Activated naive CD8-positive, alpha-beta T cell treated with anti-CD3 and anti-CD28 coated beads, Interleukin-2, amount 10 ng/mL, durations not matched to agents 7 days and 5 days (primary cell): ENCODE data around the gene CRK. TPM values are rescaled to one million over a fixed set of nuclear protein-coding genes. Genes with fewer than 3 reads are reported as not detected.
"Not testable (repeated sequence)": the region's sequence is repeated elsewhere in the genome, so short reads cannot be mapped to it uniquely, and the experiment has no call there.

Source experiments
- ATAC-seq: fragments of 150-1000 bp; cut with Tn5 transposase; one replicate; pipeline ENCODE4 v1.10.0; 2021; ENCODE audit warnings: low read depth, moderate library complexity
- POLR2A ChIA-PET: fragments of 350-600 bp; sonication (Branson Sonifier 250); formaldehyde crosslinking; loops from one replicate; lab custom pipeline; 2021; ENCODE audit warnings: antibody characterized with exemption; lab: Charles Lee
- DNase-seq: peaks from one replicate; pipeline ENCODE4 v3.0.0; 2021
- H3K27ac Mint-ChIP-seq: one replicate; pipeline ENCODE4 v1.8.0; 2022; ENCODE audit warnings: mild to moderate bottlenecking, mixed read lengths
- H3K27me3 Mint-ChIP-seq: one replicate; pipeline ENCODE4 v1.8.0; 2022; ENCODE audit warnings: mild to moderate bottlenecking, moderate library complexity, mixed read lengths
- H3K36me3 Mint-ChIP-seq: one replicate; pipeline ENCODE4 v1.8.0; 2021; ENCODE audit warnings: mild to moderate bottlenecking, mixed read lengths
- H3K4me1 Mint-ChIP-seq: one replicate; pipeline ENCODE4 v1.8.0; 2021; ENCODE audit warnings: mixed read lengths
- H3K4me3 Mint-ChIP-seq: one replicate; pipeline ENCODE4 v1.8.0; 2022; ENCODE audit warnings: mild to moderate bottlenecking, moderate library complexity, mixed read lengths
- H3K9me3 Mint-ChIP-seq: one replicate; pipeline ENCODE4 v1.8.0; 2021; ENCODE audit warnings: mixed read lengths
- total RNA-seq, 2 experiments: library from RNA; stranded (reverse); gene quantifications; one replicate each; pipeline ENCODE4 v1.2.3, GENCODE V29; 2021

CRK gene
- total RNA-seq, 2 experiments from 2014 or later = 19.5 to 21.9 TPM

GRCh38 chr17:1469231-1469852 is 13.3 kb upstream of the CRK start:
- H3K27me3 Mint-ChIP-seq = peaks cover 12% of the 10 kb centered on the region
- peaks cover 18% of the 10 kb centered on the region for H3K36me3 Mint-ChIP-seq
- no peak for ATAC-seq
- H3K4me3 Mint-ChIP-seq = no peak overlapping the region
- H3K27ac Mint-ChIP-seq = no peak overlapping the region
- DNase-seq = no peak
- POLR2A ChIA-PET = no interaction called here
- peaks cover 6% of the 10 kb centered on the region for H3K9me3 Mint-ChIP-seq
- peaks cover 9% of the 10 kb centered on the region for H3K4me1 Mint-ChIP-seq

- H3K4me3 Mint-ChIP-seq = no peak overlapping the region
- peaks cover 6% of the 10 kb centered on the region for H3K9me3 Mint-ChIP-seq
- peaks cover 18% of the 10 kb centered on the region for H3K27me3 Mint-ChIP-seq
- H3K4me1 Mint-ChIP-seq = peaks cover 5% of the 10 kb centered on the region
- ATAC-seq (no peak), DNase-seq (no peak)
- POLR2A ChIA-PET = no interaction called here
- peaks cover 18% of the 10 kb centered on the region for H3K36me3 Mint-ChIP-seq
- no peak overlapping the region for H3K27ac Mint-ChIP-seq
Observed at GRCh38 chr17:1467898-1468492, 12.0 kb upstream of the CRK start.

GRCh38 chr17:1467258-1467657 is 11.2 kb upstream of the CRK start:
- ATAC-seq (no peak), DNase-seq (no peak)
- peaks cover 18% of the 10 kb centered on the region for H3K36me3 Mint-ChIP-seq
- peaks cover 22% of the 10 kb centered on the region for H3K27me3 Mint-ChIP-seq
- H3K4me3 Mint-ChIP-seq = no peak overlapping the region
- H3K27ac Mint-ChIP-seq = no peak overlapping the region
- POLR2A ChIA-PET = no interaction called here
- peaks cover 6% of the 10 kb centered on the region for H3K9me3 Mint-ChIP-seq
- H3K4me1 Mint-ChIP-seq = peaks cover 11% of the 10 kb centered on the region

GRCh38 chr17:1464186-1464585 is 8.2 kb upstream of the CRK start:
- H3K4me3 Mint-ChIP-seq = no peak overlapping the region
- DNase-seq (no peak), ATAC-seq (no peak)
- POLR2A ChIA-PET = interaction anchor here (1.7 kb wide), 1 partner anchor 64 kb away, joined by 4 read pairs; the partner anchor contains the start of gene YWHAE
- H3K27me3 Mint-ChIP-seq = peaks cover 37% of the 10 kb centered on the region
- peaks cover 5% of the 10 kb centered on the region for H3K9me3 Mint-ChIP-seq
- H3K36me3 Mint-ChIP-seq = peaks cover 13% of the 10 kb centered on the region
- no peak overlapping the region for H3K27ac Mint-ChIP-seq
- H3K4me1 Mint-ChIP-seq = peaks cover 14% of the 10 kb centered on the region

GRCh38 chr17:1462164-1463112 is 6.4 kb upstream of the CRK start:
- DNase-seq (no peak), ATAC-seq (no peak)
- POLR2A ChIA-PET = interaction anchor here (0.7 to 1.7 kb wide), 6 partner anchors 15 to 362 kb away, joined by 3 to 6 read pairs (median 4); partner anchors contain the start of genes INPP5K and YWHAE
- H3K4me3 Mint-ChIP-seq = peak overlapping the region; percentile 38
- no peaks in the 10 kb centered on the region for H3K36me3 Mint-ChIP-seq
- H3K4me1 Mint-ChIP-seq = peaks cover 14% of the 10 kb centered on the region
- peaks cover 50% of the 10 kb centered on the region for H3K27me3 Mint-ChIP-seq
- no peak overlapping the region for H3K27ac Mint-ChIP-seq
- H3K9me3 Mint-ChIP-seq = no peaks in the 10 kb centered on the region

- DNase-seq (no peak), ATAC-seq (no peak)
- POLR2A ChIA-PET = no interaction called here
- no peak overlapping the region for H3K4me3 Mint-ChIP-seq
- H3K36me3 Mint-ChIP-seq = no peaks in the 10 kb centered on the region
- no peaks in the 10 kb centered on the region for H3K9me3 Mint-ChIP-seq
- no peak overlapping the region for H3K27ac Mint-ChIP-seq
- peaks cover 55% of the 10 kb centered on the region for H3K27me3 Mint-ChIP-seq
- H3K4me1 Mint-ChIP-seq = peaks cover 17% of the 10 kb centered on the region
Observed at GRCh38 chr17:1461198-1461944, 5.3 kb upstream of the CRK start.

- Mint-ChIP-seq H3K27me3 (peaks cover 49% of the 10 kb centered on the region), H3K9me3 (no peaks in the 10 kb centered on the region), H3K4me3 (no peak overlapping the region), H3K4me1 (peaks cover 18% of the 10 kb centered on the region), H3K36me3 (no peaks in the 10 kb centered on the region), H3K27ac (no peak overlapping the region)
- no peak for DNase-seq
- POLR2A ChIA-PET = interaction anchor here (0.7 to 1.0 kb wide), 2 partner anchors 23 to 56 kb away, joined by 3 read pairs; partner anchors contain the start of gene INPP5K
- ATAC-seq = no peak
Observed at GRCh38 chr17:1460233-1460632, 4.2 kb upstream of the CRK start.

- H3K27ac Mint-ChIP-seq = peak overlapping the region; percentile 79
- peak overlapping the region; percentile 88 for H3K4me3 Mint-ChIP-seq
- no peaks in the 10 kb centered on the region for H3K9me3 Mint-ChIP-seq
- DNase-seq = peak; percentile 66
- ATAC-seq = peak; percentile 18
- H3K36me3 Mint-ChIP-seq = peaks cover 9% of the 10 kb centered on the region
- H3K27me3 Mint-ChIP-seq = peaks cover 26% of the 10 kb centered on the region
- H3K4me1 Mint-ChIP-seq = peaks cover 25% of the 10 kb centered on the region
- POLR2A ChIA-PET = interaction anchor here (0.9 to 1.7 kb wide), 6 partner anchors 30 to 194 kb away, joined by 3 to 12 read pairs (median 5); partner anchors contain the start of genes INPP5K and YWHAE
Observed at GRCh38 chr17:1455291-1455796, 688 bp downstream of the CRK start.

GRCh38 chr17:1454541-1454940 is 1.5 kb downstream of the CRK start:
- Mint-ChIP-seq H3K9me3 (no peaks in the 10 kb centered on the region), H3K4me3 (peak overlapping the region; percentile 88), H3K4me1 (peaks cover 26% of the 10 kb centered on the region), H3K27me3 (peaks cover 20% of the 10 kb centered on the region), H3K36me3 (peaks cover 11% of the 10 kb centered on the region), H3K27ac (peak overlapping the region; percentile 69)
- ATAC-seq = no peak
- no peak for DNase-seq
- POLR2A ChIA-PET = no interaction called here

GRCh38 chr17:1453694-1454093 is 2.3 kb downstream of the CRK start:
- H3K9me3 Mint-ChIP-seq, H3K27ac Mint-ChIP-seq, ATAC-seq, DNase-seq, H3K4me3 Mint-ChIP-seq: not testable (repeated sequence)
- H3K4me1 Mint-ChIP-seq = peaks cover 33% of the 10 kb centered on the region
- H3K27me3 Mint-ChIP-seq = peaks cover 13% of the 10 kb centered on the region
- POLR2A ChIA-PET = interaction anchor here (1.3 kb wide), 1 partner anchor 31 kb away, joined by 3 read pairs; no protein-coding TSS in a partner anchor
- peaks cover 18% of the 10 kb centered on the region for H3K36me3 Mint-ChIP-seq

GRCh38 chr17:1452836-1453235 is 3.2 kb downstream of the CRK start:
- POLR2A ChIA-PET = interaction anchor here (1.3 kb wide), 1 partner anchor 30 kb away, joined by 3 read pairs; no protein-coding TSS in a partner anchor
- peaks cover 33% of the 10 kb centered on the region for H3K4me1 Mint-ChIP-seq

GRCh38 chr17:1450261-1450660 is 5.8 kb downstream of the CRK start:
- H3K27me3 Mint-ChIP-seq, H3K4me3 Mint-ChIP-seq, DNase-seq, H3K9me3 Mint-ChIP-seq, ATAC-seq, H3K27ac Mint-ChIP-seq, POLR2A ChIA-PET: not testable (repeated sequence)
- H3K36me3 Mint-ChIP-seq = peaks cover 20% of the 10 kb centered on the region
- peaks cover 37% of the 10 kb centered on the region for H3K4me1 Mint-ChIP-seq

More at GRCh38 chr17:1452836-1453235, 3.2 kb downstream of the CRK start:
- no peak for ATAC-seq
- H3K27me3 Mint-ChIP-seq = peaks cover 9% of the 10 kb centered on the region
- no peak overlapping the region for H3K27ac Mint-ChIP-seq
- no peak overlapping the region for H3K4me3 Mint-ChIP-seq
- DNase-seq = no peak
- no peaks in the 10 kb centered on the region for H3K9me3 Mint-ChIP-seq
- peaks cover 18% of the 10 kb centered on the region for H3K36me3 Mint-ChIP-seq
